OCI-LY3 (cell line): Measurements from ENCODE around the gene MRTFA.

ENCODE experiments used
- H2AFZ ChIP-seq: fragments of 200-600, 300-600 bp; shearing (Covaris generic); 2 replicates; pipeline ENCODE4 v1.6.0; 2014; ENCODE audit warnings: antibody characterized with exemption, low read depth, low read length
- H3K27ac ChIP-seq: fragments of 200-600, 300-600 bp; sonication (generic); 2 replicates; pipeline ENCODE4 v1.5.1; 2014; ENCODE audit warnings: mild to moderate bottlenecking, low read length, moderate library complexity, mixed read lengths
- H3K27me3 ChIP-seq: fragments of 200-600, 300-600 bp; sonication (generic); 2 replicates; pipeline ENCODE4 v1.6.1; 2014; ENCODE audit warnings: low read depth, low read length, mixed read lengths
- H3K36me3 ChIP-seq: fragments of 200-600, 300-600 bp; sonication (generic); replicated peaks from 2 replicates; pipeline ENCODE3; 2014; ENCODE audit warnings: low read depth, low read length, mixed read lengths
- H3K4me1 ChIP-seq: fragments of 300-600, 200-600 bp; sonication (generic); 2 replicates; pipeline ENCODE4 v1.6.1; 2014; ENCODE audit warnings: low read length, mixed read lengths
- H3K4me2 ChIP-seq: fragments of 200-600, 300-600 bp; sonication (generic); 2 replicates; pipeline ENCODE4 v1.6.1; 2014; ENCODE audit warnings: low read length, mixed read lengths
- H3K4me3 ChIP-seq: fragments of 300-600, 200-600 bp; sonication (generic); 2 replicates; pipeline ENCODE4 v1.5.1; 2014; ENCODE audit warnings: antibody characterized with exemption, mild to moderate bottlenecking, low read length, moderate library complexity
- H3K79me2 ChIP-seq: fragments of 300-600, 200-600 bp; shearing (Covaris generic); 2 replicates; pipeline ENCODE4 v1.6.1; 2014; ENCODE audit warnings: mild to moderate bottlenecking, low read length, mixed read lengths
- H3K9ac ChIP-seq: fragments of 300-600, 200-600 bp; shearing (Covaris generic); 2 replicates; pipeline ENCODE4 v1.6.0; 2014; ENCODE audit warnings: mild to moderate bottlenecking, low read length, moderate library complexity
- H3K9me3 ChIP-seq: fragments of 200-600, 300-600 bp; shearing (Covaris generic); 2 replicates; pipeline ENCODE4 v1.6.1; 2014; ENCODE audit warnings: low read length, mixed read lengths; ENCODE audit not compliant: insufficient read depth
- H4K20me1 ChIP-seq: fragments of 200-600, 300-600 bp; sonication (generic); 2 replicates; pipeline ENCODE4 v1.6.1; 2016; ENCODE audit warnings: low read length, mixed read lengths; ENCODE audit not compliant: insufficient read depth
- EZH2phosphoT487 ChIP-seq: fragments of 200-600 bp; shearing (Covaris generic); IDR thresholded peaks from 2 replicates; pipeline ENCODE4 v1.6.1; 2018; ENCODE audit warnings: antibody characterized with exemption, mixed run types, low read depth
- TF ChIP-seq, protein P1 (sequence below): fragments of 200-600, 300-600 bp; sonication (generic); IDR thresholded peaks from 2 replicates; pipeline ENCODE4 v1.5.1; 2014; ENCODE audit warnings: antibody characterized with exemption, low read length, low read depth

MRTFA gene

DNA sequence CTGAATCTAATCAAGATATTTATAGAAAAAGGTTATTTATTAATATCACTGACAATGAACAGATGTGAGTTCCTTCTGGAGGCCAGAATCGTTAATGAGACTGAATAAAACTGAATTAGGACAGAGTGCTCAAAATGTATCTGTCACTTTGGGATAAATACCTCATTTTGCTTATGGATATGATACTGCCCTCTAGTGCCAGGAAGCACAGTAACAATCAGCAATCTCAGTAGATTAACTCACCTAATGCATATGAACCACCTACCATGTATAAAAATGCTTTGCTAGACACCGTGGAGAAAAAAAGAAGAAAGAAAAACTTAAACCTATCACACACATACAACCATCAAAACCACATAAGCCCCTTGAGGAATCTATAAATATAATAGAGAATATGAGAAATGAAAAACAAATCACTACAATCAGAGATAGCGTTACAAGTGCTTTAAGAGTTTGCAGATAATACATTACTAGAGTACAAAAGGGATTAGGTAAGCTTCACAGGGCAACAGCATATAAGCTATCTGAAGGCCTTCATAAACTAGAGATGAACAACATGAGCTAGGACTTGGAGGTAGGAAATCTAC lies 148.8 kb downstream of the MRTFA start:
- Histone ChIP-seq H3K4me1 (peaks cover 14% of the 10 kb centered on the region), H3K4me3 (no peak overlapping the region), H3K79me2 (peaks cover 10% of the 10 kb centered on the region), H3K4me2 (no peak overlapping the region), H3K27ac (no peak overlapping the region), H3K9me3 (no peaks in the 10 kb centered on the region), H4K20me1 (peaks cover 9% of the 10 kb centered on the region; the same call in 1 of the 2 replicates), H3K9ac (no peak overlapping the region), H2AFZ (no peak overlapping the region), H3K36me3 (no peaks in the 10 kb centered on the region), H3K27me3 (no peaks in the 10 kb centered on the region)
- TF ChIP-seq, protein P1, sequence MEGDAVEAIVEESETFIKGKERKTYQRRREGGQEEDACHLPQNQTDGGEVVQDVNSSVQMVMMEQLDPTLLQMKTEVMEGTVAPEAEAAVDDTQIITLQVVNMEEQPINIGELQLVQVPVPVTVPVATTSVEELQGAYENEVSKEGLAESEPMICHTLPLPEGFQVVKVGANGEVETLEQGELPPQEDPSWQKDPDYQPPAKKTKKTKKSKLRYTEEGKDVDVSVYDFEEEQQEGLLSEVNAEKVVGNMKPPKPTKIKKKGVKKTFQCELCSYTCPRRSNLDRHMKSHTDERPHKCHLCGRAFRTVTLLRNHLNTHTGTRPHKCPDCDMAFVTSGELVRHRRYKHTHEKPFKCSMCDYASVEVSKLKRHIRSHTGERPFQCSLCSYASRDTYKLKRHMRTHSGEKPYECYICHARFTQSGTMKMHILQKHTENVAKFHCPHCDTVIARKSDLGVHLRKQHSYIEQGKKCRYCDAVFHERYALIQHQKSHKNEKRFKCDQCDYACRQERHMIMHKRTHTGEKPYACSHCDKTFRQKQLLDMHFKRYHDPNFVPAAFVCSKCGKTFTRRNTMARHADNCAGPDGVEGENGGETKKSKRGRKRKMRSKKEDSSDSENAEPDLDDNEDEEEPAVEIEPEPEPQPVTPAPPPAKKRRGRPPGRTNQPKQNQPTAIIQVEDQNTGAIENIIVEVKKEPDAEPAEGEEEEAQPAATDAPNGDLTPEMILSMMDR, result peak; percentile 93
- TF ChIP-seq EZH2phosphoT487, result no peak

DNA sequence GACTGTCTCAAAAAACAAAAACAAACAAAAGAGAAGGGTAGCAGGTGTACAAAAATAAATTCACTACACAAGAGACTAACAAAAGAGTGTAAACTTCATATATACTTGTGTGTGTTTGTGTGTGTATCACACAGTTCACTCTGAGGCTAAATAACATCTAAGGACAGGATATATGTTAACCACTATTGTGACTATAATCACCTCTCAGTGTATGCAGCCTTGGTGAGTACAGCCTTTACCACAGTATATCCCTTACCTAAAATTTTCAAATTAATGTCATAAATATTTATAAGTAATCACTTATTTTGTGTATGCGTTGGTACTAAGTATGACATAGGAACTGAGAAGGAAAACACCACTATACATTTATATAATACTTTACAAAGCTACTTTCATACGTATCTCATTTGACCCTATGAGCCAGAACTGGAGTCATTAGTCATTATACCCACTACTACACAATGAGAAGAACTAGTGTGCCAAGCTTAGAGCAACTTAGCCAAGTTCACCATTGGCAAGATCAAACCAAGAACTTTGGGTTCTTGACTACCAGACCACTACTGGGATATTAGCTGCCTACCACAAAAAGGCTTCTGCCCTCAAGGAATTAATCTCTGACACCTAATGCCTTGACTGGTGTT lies 149.4 kb downstream of the MRTFA start:
- Histone ChIP-seq H3K9ac (no peak overlapping the region), H3K36me3 (no peaks in the 10 kb centered on the region), H3K4me3 (no peak overlapping the region), H4K20me1 (peaks cover 14% of the 10 kb centered on the region; the same call in 1 of the 2 replicates), H3K27ac (no peak overlapping the region), H2AFZ (no peak overlapping the region), H3K27me3 (no peaks in the 10 kb centered on the region), H3K4me1 (peaks cover 8% of the 10 kb centered on the region), H3K9me3 (no peaks in the 10 kb centered on the region), H3K4me2 (no peak overlapping the region), H3K79me2 (peaks cover 14% of the 10 kb centered on the region)
- TF ChIP-seq, protein P1, result no peak
- TF ChIP-seq EZH2phosphoT487, result no peak

DNA sequence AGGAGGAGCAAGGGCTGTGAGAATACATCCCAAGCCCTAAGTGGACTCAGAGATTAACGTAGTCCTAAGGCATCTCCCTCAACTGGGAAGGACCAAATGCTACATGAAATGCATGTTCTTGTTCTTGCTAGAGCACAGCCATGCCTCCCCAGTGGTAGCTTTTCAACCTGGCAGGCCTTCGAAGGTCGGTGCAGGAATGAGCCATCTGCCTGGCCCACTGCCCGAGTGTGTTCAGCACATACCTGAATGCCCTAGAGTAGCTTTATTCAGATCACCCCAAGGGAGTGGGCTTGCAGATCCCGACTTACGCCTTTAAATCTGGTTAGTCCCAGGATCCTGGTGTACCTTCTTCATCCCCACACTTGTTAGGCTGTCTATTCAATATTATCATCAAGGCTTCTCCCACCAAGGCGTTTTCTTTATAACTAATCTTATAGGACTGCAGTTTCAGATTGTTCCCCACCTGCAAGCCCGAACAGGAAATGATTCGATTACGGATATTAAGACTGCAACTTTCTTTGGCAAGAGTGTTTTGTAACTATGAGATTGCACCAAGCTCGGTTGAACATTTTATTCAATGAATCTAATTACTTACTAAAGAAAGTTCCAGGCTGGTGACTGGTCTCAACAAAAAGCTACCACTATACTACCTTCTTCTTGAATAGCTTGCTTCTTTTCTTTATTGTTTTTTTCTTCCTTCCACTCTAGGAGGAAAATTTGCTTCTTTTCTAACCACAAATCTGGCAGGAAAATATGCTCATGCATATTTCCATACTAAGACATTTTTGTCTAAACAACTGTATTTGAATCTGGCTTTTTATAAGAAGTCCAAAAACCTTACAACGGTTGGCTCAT lies 150.5 kb downstream of the MRTFA start:
- peaks cover 11% of the 10 kb centered on the region; the same call in 1 of the 2 replicates for H3K79me2 ChIP-seq
- TF ChIP-seq EZH2phosphoT487, result no peak
- TF ChIP-seq, protein P1, result no peak
- no peaks in the 10 kb centered on the region for H3K36me3 ChIP-seq
- H3K4me2 ChIP-seq, result no peak overlapping the region
- H3K9ac ChIP-seq, result no peak overlapping the region
- no peaks in the 10 kb centered on the region for H3K4me1 ChIP-seq
- no peaks in the 10 kb centered on the region for H3K27me3 ChIP-seq
- H2AFZ ChIP-seq, result no peak overlapping the region
- H3K27ac ChIP-seq, result no peak overlapping the region
- peaks cover 10% of the 10 kb centered on the region; the same call in 1 of the 2 replicates for H4K20me1 ChIP-seq
- no peak overlapping the region for H3K4me3 ChIP-seq
- no peaks in the 10 kb centered on the region for H3K9me3 ChIP-seq
